ENCODE data around the gene MRRF.

MRRF gene

GRCh38 chr9:122218071-122218934, 46.4 kb upstream of the MRRF start:
- ChIA-PET CTCF (no interaction called here), POLR2A (no interaction called here)
- no peak for TF ChIP-seq FOXA1 (IDR thresholded peaks at IDR 0.05)
- no peak for TF ChIP-seq ELF4 (IDR thresholded peaks at IDR 0.05)
- TF ChIP-seq SP1 (IDR thresholded peaks at IDR 0.05), result no peak
- no peak for TF ChIP-seq FOXM1 (IDR thresholded peaks at IDR 0.05; ENCODE audit: borderline replicate concordance)
- TF ChIP-seq LEF1 (IDR thresholded peaks at IDR 0.05; ENCODE audit: borderline replicate concordance), result no peak
- no peak for TF ChIP-seq BHLHE40 (IDR thresholded peaks at IDR 0.05; ENCODE audit: borderline replicate concordance)
- no peak for TF ChIP-seq FOXK2 (IDR thresholded peaks at IDR 0.05)
- TF ChIP-seq NFRKB (IDR thresholded peaks at IDR 0.05), result no peak
- no peak for TF ChIP-seq ZNF384 (IDR thresholded peaks at IDR 0.05)
- no peak for TF ChIP-seq ARNT (IDR thresholded peaks at IDR 0.05)
- TF ChIP-seq SUZ12 (IDR thresholded peaks at IDR 0.05), result no peak
- no peak for TF ChIP-seq HDGF (IDR thresholded peaks at IDR 0.05; ENCODE audit: borderline replicate concordance)
- no peak for TF ChIP-seq PKNOX1 (IDR thresholded peaks at IDR 0.05)
- no peak for TF ChIP-seq TARDBP (IDR thresholded peaks at IDR 0.05)
- TF ChIP-seq CTBP1 (IDR thresholded peaks at IDR 0.05; ENCODE audit: borderline replicate concordance), result no peak
- no peak for TF ChIP-seq L3MBTL2 (conservative IDR thresholded peaks at IDR 0.05)
- no peak for DNase-seq (ENCODE audit: extremely low spot score)

- ChIA-PET POLR2A (no interaction called here), CTCF (no interaction called here)
- DNase-seq (ENCODE audit: extremely low spot score), result no peak
Observed at GRCh38 chr9:122218935-122219855, 45.5 kb upstream of the MRRF start.

GRCh38 chr9:122219856-122220672, 44.6 kb upstream of the MRRF start:
- CTCF ChIA-PET, result no interaction called here
- no peak for DNase-seq (ENCODE audit: extremely low spot score)
- POLR2A ChIA-PET, result no interaction called here
- no peak for TF ChIP-seq BHLHE40 (IDR thresholded peaks at IDR 0.05; ENCODE audit: borderline replicate concordance)
- TF ChIP-seq ARNT (IDR thresholded peaks at IDR 0.05), result no peak
- no peak for TF ChIP-seq ELF4 (IDR thresholded peaks at IDR 0.05)
- TF ChIP-seq FOXA1 (IDR thresholded peaks at IDR 0.05), result no peak
- no peak for TF ChIP-seq CTBP1 (IDR thresholded peaks at IDR 0.05; ENCODE audit: borderline replicate concordance)
- TF ChIP-seq SP1 (IDR thresholded peaks at IDR 0.05), result no peak
- TF ChIP-seq TARDBP (IDR thresholded peaks at IDR 0.05), result no peak
- no peak for TF ChIP-seq LEF1 (IDR thresholded peaks at IDR 0.05; ENCODE audit: borderline replicate concordance)
- TF ChIP-seq NFRKB (IDR thresholded peaks at IDR 0.05), result no peak
- TF ChIP-seq ZNF384 (IDR thresholded peaks at IDR 0.05), result no peak
- no peak for TF ChIP-seq HDGF (IDR thresholded peaks at IDR 0.05; ENCODE audit: borderline replicate concordance)
- no peak for TF ChIP-seq SUZ12 (IDR thresholded peaks at IDR 0.05)
- TF ChIP-seq FOXM1 (IDR thresholded peaks at IDR 0.05; ENCODE audit: borderline replicate concordance), result no peak
- no peak for TF ChIP-seq L3MBTL2 (conservative IDR thresholded peaks at IDR 0.05)
- TF ChIP-seq PKNOX1 (IDR thresholded peaks at IDR 0.05), result no peak
- no peak for TF ChIP-seq FOXK2 (IDR thresholded peaks at IDR 0.05)

More at GRCh38 chr9:122218935-122219855, 45.5 kb upstream of the MRRF start:
- TF ChIP-seq FOXM1 (IDR thresholded peaks at IDR 0.05; ENCODE audit: borderline replicate concordance), result no peak
- TF ChIP-seq BHLHE40 (IDR thresholded peaks at IDR 0.05; ENCODE audit: borderline replicate concordance), result no peak
- TF ChIP-seq TARDBP (IDR thresholded peaks at IDR 0.05), result no peak
- no peak for TF ChIP-seq HDGF (IDR thresholded peaks at IDR 0.05; ENCODE audit: borderline replicate concordance)
- no peak for TF ChIP-seq FOXA1 (IDR thresholded peaks at IDR 0.05)
- TF ChIP-seq LEF1 (IDR thresholded peaks at IDR 0.05; ENCODE audit: borderline replicate concordance), result no peak
- TF ChIP-seq CTBP1 (IDR thresholded peaks at IDR 0.05; ENCODE audit: borderline replicate concordance), result no peak

- TF ChIP-seq NFRKB (IDR thresholded peaks at IDR 0.05) (no peak), PKNOX1 (IDR thresholded peaks at IDR 0.05) (no peak), TARDBP (IDR thresholded peaks at IDR 0.05) (no peak), L3MBTL2 (conservative IDR thresholded peaks at IDR 0.05) (no peak), FOXM1 (IDR thresholded peaks at IDR 0.05; ENCODE audit: borderline replicate concordance) (no peak), LEF1 (IDR thresholded peaks at IDR 0.05; ENCODE audit: borderline replicate concordance) (no peak), ZNF384 (IDR thresholded peaks at IDR 0.05) (no peak), ELF4 (IDR thresholded peaks at IDR 0.05) (no peak), SP1 (IDR thresholded peaks at IDR 0.05) (no peak), FOXK2 (IDR thresholded peaks at IDR 0.05) (no peak), HDGF (IDR thresholded peaks at IDR 0.05; ENCODE audit: borderline replicate concordance) (no peak), BHLHE40 (IDR thresholded peaks at IDR 0.05; ENCODE audit: borderline replicate concordance) (no peak), ARNT (IDR thresholded peaks at IDR 0.05) (no peak), SUZ12 (IDR thresholded peaks at IDR 0.05) (no peak), CTBP1 (IDR thresholded peaks at IDR 0.05; ENCODE audit: borderline replicate concordance) (no peak), FOXA1 (IDR thresholded peaks at IDR 0.05) (no peak)
- no peak for DNase-seq (ENCODE audit: extremely low spot score)
- CTCF ChIA-PET, result no interaction called here
- POLR2A ChIA-PET, result no interaction called here
Observed at GRCh38 chr9:122220673-122221182, 44.0 kb upstream of the MRRF start.
